OCI-LY7 (cell line): Measurements from ENCODE around the gene VPS26A. TPM values are rescaled to one million over a fixed set of nuclear protein-coding genes. Genes with fewer than 3 reads are reported as not detected.

Source experiments
- BruUV-seq: library from RNA; stranded (reverse); fragments of 400-500 nt; replicated peaks from 2 replicates; lab custom pipeline; 2021; lab: Mats Ljungman, UMichigan
- CTCF ChIA-PET: fragments of 300-600 bp; sonication (Branson Sonifier 250); formaldehyde crosslinking; loops from one replicate; lab custom pipeline; 2022; ENCODE audit warnings: antibody characterized with exemption; ENCODE audit not compliant: unreplicated experiment; lab: Charles Lee
- POLR2A ChIA-PET: fragments of 300-600 bp; sonication (Branson Sonifier 250); formaldehyde crosslinking; loops from one replicate; lab custom pipeline; 2022; ENCODE audit warnings: antibody characterized with exemption; lab: Charles Lee
- DNase-seq: peaks from one replicate; pipeline ENCODE4 v3.0.0-alpha.2; 2015; ENCODE audit warnings: low spot score
- H2AFZ ChIP-seq: fragments of 200-600 bp; sonication (generic), shearing (Covaris generic); 2 replicates; pipeline ENCODE4 v1.6.1; 2014; ENCODE audit warnings: mild to moderate bottlenecking, antibody characterized with exemption, low read length, moderate library complexity
- H3K27ac ChIP-seq: fragments of 200-600 bp; sonication (generic); 2 replicates; pipeline ENCODE4 v1.5.1; 2014; ENCODE audit warnings: mixed run types, low read depth, mild to moderate bottlenecking, moderate library complexity, low read length, inconsistent platforms; ENCODE audit not compliant: poor library complexity, severe bottlenecking
- H3K36me3 ChIP-seq: fragments of 200-600 bp; sonication (generic); 2 replicates; pipeline ENCODE4 v1.6.1; 2014; ENCODE audit warnings: mild to moderate bottlenecking, antibody characterized with exemption, low read length, moderate library complexity, mixed read lengths; ENCODE audit not compliant: insufficient read depth
- H3K4me1 ChIP-seq: fragments of 200-600 bp; sonication (generic); 2 replicates; pipeline ENCODE4 v1.5.1; 2014; ENCODE audit warnings: mild to moderate bottlenecking, low read length; ENCODE audit not compliant: insufficient read depth, poor library complexity, severe bottlenecking
- H3K4me2 ChIP-seq: fragments of 200-600 bp; sonication (generic); 2 replicates; pipeline ENCODE4 v1.6.1; 2014; ENCODE audit warnings: mild to moderate bottlenecking, low read length
- H3K4me3 ChIP-seq: fragments of 200-600 bp; sonication (generic); 2 replicates; pipeline ENCODE4 v1.5.1; 2014; ENCODE audit warnings: mild to moderate bottlenecking, low read depth, low read length; ENCODE audit not compliant: poor library complexity, severe bottlenecking
- H3K79me2 ChIP-seq: fragments of 200-600 bp; sonication (generic); 2 replicates; pipeline ENCODE4 v1.6.1; 2016; ENCODE audit warnings: low read depth, mild to moderate bottlenecking, low read length, moderate library complexity, mixed read lengths; ENCODE audit not compliant: insufficient read depth
- H3K9me2 ChIP-seq: fragments of 200-600 bp; sonication (generic); 2 replicates; pipeline ENCODE4 v1.6.1; 2016; ENCODE audit warnings: mild to moderate bottlenecking, low read length, mixed read lengths; ENCODE audit not compliant: insufficient read depth
- H3K9me3 ChIP-seq: fragments of 200-600 bp; sonication (generic); 2 replicates; pipeline ENCODE4 v1.6.1; 2014; ENCODE audit warnings: mild to moderate bottlenecking, mixed run types, low read length, mixed read lengths
- H4K20me1 ChIP-seq: fragments of 200-600 bp; sonication (generic); 2 replicates; pipeline ENCODE4 v1.6.1; 2014; ENCODE audit warnings: mild to moderate bottlenecking, antibody characterized with exemption, low read length, moderate library complexity, mixed read lengths; ENCODE audit not compliant: insufficient read depth
- CTCF ChIP-seq: fragments of 200-600 bp; sonication (generic); conservative IDR thresholded peaks from 2 replicates; pipeline ENCODE4 v1.5.1; 2014; ENCODE audit warnings: mild to moderate bottlenecking, antibody characterized with exemption, low read length, moderate library complexity, mixed read lengths
- EZH2phosphoT487 ChIP-seq: fragments of 200-600 bp; sonication (generic); IDR thresholded peaks from 2 replicates; pipeline ENCODE4 v1.6.1; 2018; ENCODE audit warnings: low read depth, borderline replicate concordance, mild to moderate bottlenecking, mixed run types, antibody characterized with exemption, low read length, moderate library complexity, mixed read lengths
- intact Hi-C: fragments of 100-400 bp; cut with micrococcal nuclease; formaldehyde crosslinking; loops from one replicate; pipeline ENCODE4 v1.10.0; 2022; ENCODE audit not compliant: unreplicated experiment
- total RNA-seq, 2 experiments: library from RNA; depleted of rRNA in 1 of 2; stranded (reverse); fragments of >200 nt in 1 of 2; shearing (Covaris generic) in 1 of 2; gene quantifications; 2 replicates each; pipeline ENCODE4 v1.2.3, GENCODE V29; 2014 to 2022

VPS26A gene
- total RNA-seq, 2 experiments from 2014 or later: 10.0 to 41.7 TPM

- no peak for DNase-seq
- ChIA-PET CTCF (no interaction called here), POLR2A (interaction anchor here (0.6 to 1.0 kb wide), 7 partner anchors 22 to 730 kb away, joined by 3 to 4 read pairs (median 3); no protein-coding TSS in a partner anchor)
- intact Hi-C loops: no loop called here
- peaks cover 25% of the 10 kb centered on the region for H3K4me1 ChIP-seq
- TF ChIP-seq EZH2phosphoT487: no peak
- TF ChIP-seq CTCF: no peak
- peaks cover 4% of the 10 kb centered on the region; the same call in 1 of the 2 replicates for H3K79me2 ChIP-seq
- BruUV-seq: TSS peak; percentile 87
- H3K9me3 ChIP-seq: no peaks in the 10 kb centered on the region
- H3K36me3 ChIP-seq: no peaks in the 10 kb centered on the region
- no peaks in the 10 kb centered on the region for H3K9me2 ChIP-seq
- peak overlapping the region; percentile 89 for H3K4me2 ChIP-seq
- no peaks in the 10 kb centered on the region for H4K20me1 ChIP-seq
- H3K4me3 ChIP-seq: peak overlapping the region; percentile 68
- no peak overlapping the region for H3K27ac ChIP-seq
- peak overlapping the region; percentile 100 for H2AFZ ChIP-seq
Observed at GRCh38 chr10:69088471-69088769, 35.6 kb upstream of the VPS26A start.

- peak overlapping the region; percentile 100 for H2AFZ ChIP-seq
- H3K36me3 ChIP-seq: no peaks in the 10 kb centered on the region
- ChIA-PET CTCF (no interaction called here), POLR2A (interaction anchor here (0.7 to 1.4 kb wide), 3 partner anchors 28 to 730 kb away, joined by 3 to 4 read pairs (median 4); no protein-coding TSS in a partner anchor)
- peak overlapping the region; percentile 89 for H3K4me2 ChIP-seq
- H4K20me1 ChIP-seq: no peaks in the 10 kb centered on the region
- no peak overlapping the region for H3K27ac ChIP-seq
- no peaks in the 10 kb centered on the region for H3K9me3 ChIP-seq
- no peaks in the 10 kb centered on the region for H3K9me2 ChIP-seq
- BruUV-seq: no TSS peak
- intact Hi-C loops: no loop called here
- H3K4me1 ChIP-seq: peaks cover 25% of the 10 kb centered on the region
- H3K79me2 ChIP-seq: peaks cover 4% of the 10 kb centered on the region; the same call in 1 of the 2 replicates
- TF ChIP-seq EZH2phosphoT487: no peak
- TF ChIP-seq CTCF: no peak
- DNase-seq: peak; percentile 70
- H3K4me3 ChIP-seq: peak overlapping the region; percentile 68
Observed at GRCh38 chr10:69088801-69089501, 35.0 kb upstream of the VPS26A start.
